Epithelial cell of prostate (primary cell): ENCODE data around the gene TRDMT1.

Source experiments
- DNase-seq: peaks from one replicate; pipeline ENCODE4 v3.0.0-alpha.2; 2011; ENCODE audit warnings: low read depth, low spot score
- H3K27ac ChIP-seq: fragments of 450-650 bp; 2 replicates; pipeline ENCODE4 v1.5.1; 2017; ENCODE audit warnings: mild to moderate bottlenecking

The TRDMT1 gene

DNA sequence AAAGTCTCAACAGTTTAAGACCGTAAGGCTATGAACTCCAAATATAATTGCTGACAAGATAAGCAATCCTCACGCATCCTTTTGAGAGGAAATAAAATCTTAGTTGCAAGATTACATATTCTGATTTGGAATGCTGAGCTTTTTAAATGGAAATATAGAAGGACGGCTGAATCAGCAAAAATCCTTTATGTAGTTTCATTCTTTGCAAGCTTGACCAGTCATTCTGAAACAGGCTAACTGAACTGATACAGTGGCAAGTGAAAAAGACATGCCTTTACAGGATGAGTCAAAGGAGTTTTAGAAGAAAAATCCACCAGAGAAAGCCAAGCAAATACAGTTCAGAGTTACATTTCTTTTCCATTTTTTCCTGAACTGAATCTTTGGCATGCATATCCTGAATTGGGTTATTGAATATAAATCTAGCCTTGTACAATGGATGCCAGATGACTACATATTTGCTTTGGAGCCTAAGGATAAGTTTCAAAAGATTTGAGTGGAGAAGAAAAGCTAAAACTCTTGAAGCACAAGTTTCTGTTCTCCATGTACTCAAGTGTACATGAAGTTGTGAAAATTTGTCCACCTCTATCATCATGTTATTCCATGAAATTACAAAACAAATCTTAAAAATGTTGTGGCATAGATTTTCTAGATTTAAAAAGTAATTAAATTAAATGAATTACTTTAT is 30.9 kb upstream of the TRDMT1 start:
- no peak for DNase-seq
- no peak overlapping the region for H3K27ac ChIP-seq

DNA sequence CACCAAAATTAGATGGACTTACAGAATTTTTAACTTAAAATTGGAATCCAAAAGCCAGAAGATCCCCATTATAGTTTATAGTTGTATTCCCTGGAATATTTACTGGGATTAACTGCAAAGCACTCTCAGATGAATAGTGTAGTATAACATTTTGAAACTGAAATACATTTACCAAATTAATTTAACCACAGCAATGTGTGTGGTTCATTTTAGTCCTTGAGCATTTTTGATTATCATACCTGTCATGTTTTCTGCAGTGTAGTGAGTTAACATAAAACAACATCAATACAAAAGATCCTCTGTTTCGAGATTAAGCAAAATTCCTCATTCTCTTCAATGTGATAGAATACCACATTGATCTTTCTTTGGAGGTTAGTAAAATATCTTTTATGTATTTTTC is 30.3 kb upstream of the TRDMT1 start:
- no peak overlapping the region for H3K27ac ChIP-seq
- no peak for DNase-seq

DNA sequence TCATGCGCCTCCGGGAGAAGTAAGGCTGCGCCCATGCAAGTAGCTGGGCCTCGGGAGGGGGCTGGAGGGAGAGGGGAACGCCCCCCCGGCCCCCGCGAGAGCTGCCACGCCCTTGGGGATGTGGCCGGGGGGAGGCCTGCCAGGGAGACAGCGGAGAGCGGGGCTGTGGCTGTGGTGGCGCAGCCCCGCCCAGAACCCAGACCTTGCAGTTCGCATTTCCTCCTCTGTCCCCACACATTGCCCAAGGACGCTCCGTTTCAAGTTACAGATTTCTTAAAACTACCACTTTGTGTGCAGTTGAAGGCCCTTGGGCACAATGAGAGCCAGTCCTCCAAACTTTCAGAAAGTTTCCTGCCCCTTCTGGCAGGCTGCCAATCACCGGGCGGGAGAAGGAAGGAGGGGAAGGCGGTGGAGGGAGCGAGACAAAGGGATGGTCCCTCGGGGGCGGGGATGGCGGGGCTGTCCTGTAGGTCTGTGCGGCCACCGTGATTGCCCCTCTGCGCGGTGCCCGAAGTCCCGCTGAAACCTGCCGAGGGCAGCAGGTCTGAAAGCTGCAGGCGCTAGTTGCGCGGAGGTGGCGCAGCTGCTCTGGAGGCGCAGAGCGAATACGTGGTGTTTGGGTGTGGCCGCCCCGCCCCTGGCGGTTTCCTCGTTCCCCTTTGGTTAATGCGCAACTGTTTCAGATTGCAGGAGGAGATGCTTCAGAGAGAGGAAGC is 28.7 kb upstream of the TRDMT1 start:
- DNase-seq, result peak; percentile 67
- peak overlapping the region; percentile 86 for H3K27ac ChIP-seq

DNA sequence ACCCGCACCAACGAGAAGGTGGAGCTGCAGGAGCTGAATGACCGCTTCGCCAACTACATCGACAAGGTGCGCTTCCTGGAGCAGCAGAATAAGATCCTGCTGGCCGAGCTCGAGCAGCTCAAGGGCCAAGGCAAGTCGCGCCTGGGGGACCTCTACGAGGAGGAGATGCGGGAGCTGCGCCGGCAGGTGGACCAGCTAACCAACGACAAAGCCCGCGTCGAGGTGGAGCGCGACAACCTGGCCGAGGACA is 28.2 kb upstream of the TRDMT1 start:
- no peak for DNase-seq
- H3K27ac ChIP-seq, result peak overlapping the region; percentile 86

DNA sequence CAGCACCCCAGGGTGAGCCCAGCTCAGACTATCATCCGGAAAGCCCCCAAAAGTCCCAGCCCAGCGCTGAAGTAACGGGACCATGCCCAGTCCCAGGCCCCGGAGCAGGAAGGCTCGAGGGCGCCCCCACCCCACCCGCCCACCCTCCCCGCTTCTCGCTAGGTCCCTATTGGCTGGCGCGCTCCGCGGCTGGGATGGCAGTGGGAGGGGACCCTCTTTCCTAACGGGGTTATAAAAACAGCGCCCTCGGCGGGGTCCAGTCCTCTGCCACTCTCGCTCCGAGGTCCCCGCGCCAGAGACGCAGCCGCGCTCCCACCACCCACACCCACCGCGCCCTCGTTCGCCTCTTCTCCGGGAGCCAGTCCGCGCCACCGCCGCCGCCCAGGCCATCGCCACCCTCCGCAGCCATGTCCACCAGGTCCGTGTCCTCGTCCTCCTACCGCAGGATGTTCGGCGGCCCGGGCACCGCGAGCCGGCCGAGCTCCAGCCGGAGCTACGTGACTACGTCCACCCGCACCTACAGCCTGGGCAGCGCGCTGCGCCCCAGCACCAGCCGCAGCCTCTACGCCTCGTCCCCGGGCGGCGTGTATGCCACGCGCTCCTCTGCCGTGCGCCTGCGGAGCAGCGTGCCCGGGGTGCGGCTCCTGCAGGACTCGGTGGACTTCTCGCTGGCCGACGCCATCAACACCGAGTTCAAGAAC is 27.7 kb upstream of the TRDMT1 start:
- no peak for DNase-seq
- H3K27ac ChIP-seq, result peak overlapping the region; percentile 86

DNA sequence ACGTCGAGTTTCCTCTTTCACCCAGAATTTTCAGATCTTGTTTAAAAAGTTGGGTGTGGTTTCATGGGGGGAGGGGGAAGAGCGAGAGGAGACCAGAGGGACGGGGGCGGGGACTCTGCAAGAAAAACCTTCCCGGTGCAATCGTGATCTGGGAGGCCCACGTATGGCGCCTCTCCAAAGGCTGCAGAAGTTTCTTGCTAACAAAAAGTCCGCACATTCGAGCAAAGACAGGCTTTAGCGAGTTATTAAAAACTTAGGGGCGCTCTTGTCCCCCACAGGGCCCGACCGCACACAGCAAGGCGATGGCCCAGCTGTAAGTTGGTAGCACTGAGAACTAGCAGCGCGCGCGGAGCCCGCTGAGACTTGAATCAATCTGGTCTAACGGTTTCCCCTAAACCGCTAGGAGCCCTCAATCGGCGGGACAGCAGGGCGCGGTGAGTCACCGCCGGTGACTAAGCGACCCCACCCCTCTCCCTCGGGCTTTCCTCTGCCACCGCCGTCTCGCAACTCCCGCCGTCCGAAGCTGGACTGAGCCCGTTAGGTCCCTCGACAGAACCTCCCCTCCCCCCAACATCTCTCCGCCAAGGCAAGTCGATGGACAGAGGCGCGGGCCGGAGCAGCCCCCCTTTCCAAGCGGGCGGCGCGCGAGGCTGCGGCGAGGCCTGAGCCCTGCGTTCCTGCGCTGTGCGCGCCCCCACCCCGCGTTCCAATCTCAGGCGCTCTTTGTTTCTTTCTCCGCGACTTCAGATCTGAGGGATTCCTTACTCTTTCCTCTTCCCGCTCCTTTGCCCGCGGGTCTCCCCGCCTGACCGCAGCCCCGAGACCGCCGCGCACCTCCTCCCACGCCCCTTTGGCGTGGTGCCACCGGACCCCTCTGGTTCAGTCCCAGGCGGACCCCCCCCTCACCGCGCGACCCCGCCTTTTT is 26.9 kb upstream of the TRDMT1 start, which contains the start of gene VIM:
VIM (plus strand) TSS at position 151 of the 925 bp plus-strand sequence. CDS start 1,182 bp downstream, outside the sequence.
- peak; percentile 50 for DNase-seq
- H3K27ac ChIP-seq, result peak within 1 kb of the TSS; percentile 86

DNA sequence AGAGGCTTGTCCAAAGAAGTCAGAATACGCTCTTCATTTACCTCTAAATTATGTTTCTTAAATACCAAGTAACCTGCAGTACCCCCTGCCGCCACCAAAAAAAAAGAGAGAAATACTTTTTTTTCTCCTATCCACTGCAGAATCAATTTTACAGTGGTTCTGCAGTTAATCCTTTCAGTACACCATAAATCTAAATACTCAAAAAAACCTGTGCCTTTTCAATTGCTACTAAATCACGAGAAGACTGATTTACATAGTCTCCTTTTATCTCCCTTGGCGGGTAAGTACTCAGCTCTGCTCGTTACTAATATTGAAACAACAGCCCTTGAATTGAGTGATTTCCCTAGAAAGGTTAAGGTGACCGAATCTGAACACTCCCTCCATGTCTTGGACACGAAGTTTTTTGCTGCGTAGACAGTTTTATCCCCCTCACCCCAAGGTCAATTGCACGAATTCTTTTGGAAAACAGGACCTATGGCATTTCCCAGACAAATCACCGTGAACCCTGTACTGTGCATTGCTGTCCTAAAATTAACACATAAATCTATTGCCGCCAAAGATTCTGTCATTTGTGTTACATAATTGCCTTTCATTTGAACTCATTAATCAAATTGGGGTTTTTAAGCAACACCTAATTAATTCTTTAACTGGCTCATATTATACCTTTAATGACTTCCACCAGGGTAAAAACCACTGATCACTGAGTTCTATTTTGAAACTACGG is 26.1 kb upstream of the TRDMT1 start:
- H3K27ac ChIP-seq, result no peak overlapping the region
- DNase-seq, result no peak

DNA sequence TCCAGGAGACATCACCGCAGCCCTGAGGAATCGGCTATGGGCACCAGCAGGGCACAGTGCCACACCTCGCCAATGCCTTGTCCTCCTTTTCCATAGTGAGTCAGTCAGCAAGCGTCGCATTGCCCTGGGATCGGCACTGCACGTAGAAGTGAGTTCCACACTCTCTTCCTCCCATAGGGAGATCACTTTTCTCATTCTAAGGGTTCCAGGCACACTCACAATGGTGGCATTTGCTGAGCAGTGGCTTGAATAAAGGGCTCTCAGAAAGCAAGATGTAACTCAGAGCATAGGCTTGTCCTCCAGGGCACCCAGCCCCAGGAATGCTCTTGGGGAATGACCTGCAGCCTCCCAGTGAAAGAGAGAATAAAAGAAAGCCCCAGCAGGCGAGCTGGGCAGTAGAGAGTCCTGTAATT is 25.4 kb upstream of the TRDMT1 start:
- H3K27ac ChIP-seq, result no peak overlapping the region
- DNase-seq, result no peak

DNA sequence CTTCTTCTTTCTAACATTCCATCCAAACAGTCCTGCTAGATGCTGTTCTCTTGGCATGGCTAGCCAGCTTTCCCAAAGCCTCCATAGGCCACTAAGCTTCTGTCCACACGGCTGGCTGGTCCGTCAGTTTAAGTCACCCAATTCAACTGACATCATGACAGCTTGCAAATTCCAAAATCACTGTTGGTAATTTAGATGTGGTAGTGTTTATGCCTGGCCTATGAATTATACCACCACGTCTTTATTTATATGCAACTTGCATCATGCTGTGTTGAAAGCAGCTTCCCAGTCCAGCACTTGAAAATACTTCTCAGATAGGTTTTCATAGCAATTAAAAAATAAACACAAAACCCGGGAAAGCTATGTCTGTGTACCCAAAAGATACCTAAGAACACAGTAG is 24.3 kb upstream of the TRDMT1 start:
- no peak overlapping the region for H3K27ac ChIP-seq
- DNase-seq, result no peak

DNA sequence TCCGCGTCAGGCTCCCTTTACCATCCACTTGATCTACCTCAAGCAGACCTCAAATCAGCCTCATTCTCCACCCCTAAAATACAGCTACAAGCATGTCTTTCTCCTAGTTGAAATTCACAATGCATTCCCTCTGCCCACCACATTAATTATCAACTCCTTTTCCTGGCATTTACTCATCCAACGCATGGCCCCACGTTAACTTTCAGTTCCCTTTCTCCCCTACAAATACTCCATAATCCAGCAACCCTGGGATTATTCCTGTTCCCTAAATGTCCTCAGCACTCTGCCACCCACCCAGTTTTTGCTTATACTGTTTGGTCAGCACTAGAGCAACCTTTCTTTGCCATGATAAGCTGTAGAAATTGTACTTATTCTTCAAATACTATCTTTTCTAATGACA is 20.9 kb upstream of the TRDMT1 start:
- no peak overlapping the region for H3K27ac ChIP-seq
- DNase-seq, result no peak

DNA sequence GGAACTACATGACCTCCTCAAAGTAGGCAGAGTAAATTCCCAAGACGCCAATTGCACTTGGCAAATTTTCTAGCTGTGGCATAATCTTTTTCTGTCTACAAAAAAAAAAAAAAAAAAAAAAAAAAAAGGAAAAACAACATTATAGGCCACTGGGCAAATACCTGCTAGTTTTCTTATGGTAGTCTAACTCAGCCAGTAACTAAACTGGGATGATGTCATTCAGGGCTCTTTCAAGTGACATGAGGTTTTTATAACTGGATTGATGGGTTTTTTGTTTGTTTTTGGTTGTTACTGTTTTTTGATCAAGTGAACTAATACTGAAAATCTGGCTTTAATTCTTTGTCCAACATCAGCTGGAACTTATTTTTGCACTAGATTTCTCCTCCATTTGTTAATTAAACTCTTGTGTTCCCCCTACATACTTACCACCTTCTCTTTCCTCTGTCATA is 19.2 kb upstream of the TRDMT1 start:
- H3K27ac ChIP-seq, result no peak overlapping the region

DNA sequence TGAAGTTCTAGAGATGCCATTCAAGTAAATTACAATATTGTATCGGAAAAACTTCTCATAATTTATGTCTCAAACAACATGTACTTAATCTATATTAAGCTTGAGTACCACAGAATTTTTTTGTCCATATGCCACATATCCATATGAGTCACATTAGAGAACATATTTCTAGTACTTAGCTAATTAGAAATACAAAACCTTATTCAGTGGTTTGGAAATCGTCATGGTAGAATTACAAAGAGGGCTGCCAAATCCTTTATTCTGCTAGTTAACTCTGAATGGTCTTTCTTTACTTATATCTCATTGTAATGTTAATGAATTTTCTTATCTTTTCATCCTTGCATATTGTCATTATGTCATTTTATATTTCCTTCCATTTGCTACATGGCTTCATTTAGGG is 17.6 kb upstream of the TRDMT1 start:
- DNase-seq, result no peak
- H3K27ac ChIP-seq, result no peak overlapping the region

More for the DNA sequence above, 19.2 kb upstream of the TRDMT1 start:
- no peak for DNase-seq

DNA sequence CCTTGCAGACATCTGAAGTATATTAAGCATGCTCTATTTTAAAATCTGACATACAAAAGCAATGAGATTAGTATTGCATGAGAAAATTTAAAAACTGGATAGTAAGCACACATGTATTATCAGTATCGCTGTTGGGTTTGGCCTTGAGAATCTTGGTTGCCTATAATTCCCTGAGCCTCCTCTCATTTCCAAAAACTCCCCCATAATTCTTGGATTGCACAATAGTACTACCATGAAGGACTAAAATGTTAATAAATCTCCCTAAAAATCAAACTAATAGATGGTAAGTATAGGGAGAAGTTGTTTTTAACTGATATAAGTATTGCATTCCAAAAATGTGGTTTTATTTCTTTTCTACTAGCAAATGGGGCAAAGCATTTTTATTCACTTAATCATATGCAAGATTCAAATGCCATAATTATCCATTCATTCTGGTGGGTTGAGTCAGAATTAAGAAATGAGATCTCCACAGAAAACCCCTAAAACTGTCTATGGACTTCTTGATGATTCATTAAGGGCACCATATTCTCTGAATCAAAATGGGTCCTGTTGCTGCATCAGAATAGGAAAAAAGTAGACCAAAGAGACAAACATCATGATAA is 16.3 kb upstream of the TRDMT1 start:
- DNase-seq, result no peak
- H3K27ac ChIP-seq, result peak overlapping the region; percentile 85

DNA sequence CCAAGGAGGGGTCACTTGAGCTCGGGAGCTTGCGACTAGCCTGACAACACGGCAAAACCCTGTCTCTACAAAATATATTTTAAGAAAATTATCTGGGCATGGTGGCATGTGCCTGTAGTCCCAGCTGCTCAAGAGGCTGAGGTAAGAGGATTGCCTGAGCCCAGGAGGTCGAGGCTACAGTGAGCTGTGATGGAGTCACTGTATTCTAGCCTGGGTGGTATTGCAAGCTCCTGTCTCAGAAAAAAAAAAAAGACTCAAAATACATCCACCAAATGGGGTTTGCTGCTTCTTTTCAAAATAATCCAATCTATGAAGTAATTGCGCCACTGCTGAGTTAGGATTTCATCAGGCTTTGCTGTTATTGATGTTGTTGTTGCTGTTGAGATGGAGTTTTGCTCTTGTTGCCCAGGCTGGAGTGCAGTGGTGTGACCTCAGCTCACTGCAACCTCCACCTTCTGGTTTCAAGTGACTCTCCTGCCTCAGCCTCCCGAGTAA is 15.5 kb upstream of the TRDMT1 start:
- DNase-seq, result no peak
- H3K27ac ChIP-seq, result peak overlapping the region; percentile 85

DNA sequence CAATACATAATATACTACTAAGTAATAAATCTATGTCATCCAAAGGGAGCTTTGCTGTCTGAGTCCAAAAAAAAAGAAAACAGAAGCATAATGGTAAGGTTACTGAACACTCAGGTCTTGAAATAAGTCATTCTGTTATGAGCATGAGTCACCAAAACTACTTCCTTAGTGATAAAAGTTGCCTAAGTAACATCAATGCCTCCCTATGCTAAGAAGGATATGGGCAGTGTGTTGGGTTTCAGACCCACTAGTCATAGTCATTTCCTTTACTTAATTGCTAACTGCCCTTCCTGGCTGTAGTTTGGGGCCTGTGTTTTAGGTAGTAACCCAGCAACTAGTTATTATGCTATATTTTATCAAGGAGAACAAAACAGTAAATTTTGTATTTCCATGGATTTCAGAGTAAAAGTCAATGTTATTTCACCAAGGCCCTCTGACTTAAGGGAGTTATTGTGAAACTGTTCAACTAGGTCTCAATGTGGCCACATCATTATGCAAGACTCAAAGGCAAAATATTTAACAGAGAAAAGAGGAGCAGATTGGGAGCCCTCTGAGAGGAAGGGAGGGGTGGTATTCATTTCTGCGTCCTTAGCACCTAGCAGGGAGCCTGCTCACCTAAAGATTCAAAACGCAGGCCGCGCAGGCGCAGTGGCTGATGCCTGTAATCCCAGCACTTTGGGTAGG is 14.9 kb upstream of the TRDMT1 start:
- peak; percentile 94 for DNase-seq
- peak overlapping the region; percentile 85 for H3K27ac ChIP-seq

DNA sequence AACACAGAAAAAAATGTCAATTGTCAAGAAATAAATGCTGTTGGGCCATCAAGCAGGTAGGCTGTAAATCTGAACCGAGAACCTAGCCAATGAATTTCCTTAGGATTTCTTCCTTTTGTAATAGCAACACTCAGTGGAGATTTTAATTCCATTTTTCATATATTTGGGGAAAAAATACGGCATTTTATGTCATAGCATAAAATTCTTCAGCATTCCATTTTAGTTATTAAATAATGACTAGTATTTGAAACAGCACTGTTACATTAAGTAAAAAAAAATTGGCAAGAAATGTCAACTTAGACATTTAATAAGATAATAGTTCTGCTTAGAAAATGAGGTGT is 14.3 kb upstream of the TRDMT1 start:
- peak overlapping the region; percentile 85 for H3K27ac ChIP-seq
- DNase-seq, result no peak

DNA sequence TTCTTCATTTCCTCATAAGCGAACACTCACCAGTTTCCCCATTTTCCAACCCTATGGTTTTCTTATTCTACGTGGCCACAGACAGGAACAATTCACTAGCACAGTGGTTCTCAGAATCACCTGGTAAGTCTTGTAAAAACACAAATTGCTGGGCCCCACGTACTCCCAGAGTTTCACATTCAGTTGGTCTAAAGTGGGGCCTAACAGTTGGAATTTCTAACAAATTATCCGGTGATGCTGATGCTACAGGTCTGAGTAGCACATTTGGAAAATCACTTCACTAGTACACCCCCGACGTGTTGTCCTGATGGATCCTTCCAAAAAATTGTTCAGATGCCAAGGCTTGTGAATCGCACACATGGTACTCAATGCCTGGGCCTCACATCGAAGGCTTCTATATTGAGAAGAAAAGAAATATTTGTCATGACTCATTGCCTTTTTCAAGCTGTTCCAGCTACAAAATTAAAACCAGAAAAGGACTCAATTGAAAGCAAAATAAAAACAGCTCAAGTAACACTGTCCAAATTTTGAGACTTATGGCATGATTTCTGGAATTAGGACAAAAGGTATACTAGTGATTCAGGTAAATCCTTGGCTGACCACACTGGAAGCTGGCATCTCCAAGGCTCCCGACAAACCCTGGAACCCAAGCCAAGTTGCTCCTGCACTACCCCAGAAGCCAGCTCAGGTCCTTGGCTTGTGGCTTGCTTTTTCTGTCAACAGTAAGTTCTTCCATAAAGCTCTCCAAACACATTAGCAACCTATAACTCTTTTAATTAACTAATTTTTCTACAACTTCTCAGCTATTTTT is 13.7 kb upstream of the TRDMT1 start:
- peak overlapping the region; percentile 85 for H3K27ac ChIP-seq
- no peak for DNase-seq

DNA sequence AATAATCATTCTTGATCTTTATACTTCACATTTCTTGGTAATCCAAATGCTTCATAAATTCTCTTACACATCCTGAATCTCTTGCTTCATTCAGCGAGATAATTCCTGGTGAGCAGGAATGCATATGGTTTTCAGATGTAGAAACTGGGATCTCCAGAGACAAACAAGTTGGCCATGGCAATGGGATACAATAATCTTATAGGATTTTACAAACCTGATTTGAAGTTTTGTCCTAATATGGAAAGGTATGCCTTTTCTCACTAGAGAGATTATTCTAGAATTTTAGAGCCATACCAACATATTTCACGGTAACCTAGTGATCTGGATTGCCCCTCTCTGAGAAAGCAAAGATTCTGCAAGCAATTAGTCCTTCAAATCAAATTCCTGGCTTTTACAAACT is 13.1 kb upstream of the TRDMT1 start:
- no peak for DNase-seq
- peak overlapping the region; percentile 85 for H3K27ac ChIP-seq
